ENCODE data around the gene LONRF2.

LONRF2 gene

DNA sequence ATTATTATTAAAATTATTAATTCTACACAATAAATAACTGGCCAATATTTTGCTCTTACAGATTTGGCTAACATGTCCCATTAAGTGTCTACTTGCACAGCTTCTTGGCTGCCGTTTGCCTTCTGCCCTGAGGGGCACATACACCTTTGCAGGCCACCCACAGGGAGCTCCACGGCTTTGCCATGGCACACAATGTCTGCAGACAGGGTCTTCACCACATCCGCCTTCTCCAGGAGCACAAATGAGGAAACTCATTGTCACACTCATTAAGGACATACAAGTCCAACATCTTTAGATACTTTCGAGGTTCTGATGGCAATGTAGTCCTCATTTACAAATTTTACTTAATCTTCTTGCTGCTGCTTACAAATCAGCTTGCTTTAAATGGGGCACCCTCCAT is 45.6 kb downstream of the LONRF2 start:
- DNase-seq (ENCODE audit: low read depth in 2 of 3, low spot score in 1 of 3), result no peak

DNA sequence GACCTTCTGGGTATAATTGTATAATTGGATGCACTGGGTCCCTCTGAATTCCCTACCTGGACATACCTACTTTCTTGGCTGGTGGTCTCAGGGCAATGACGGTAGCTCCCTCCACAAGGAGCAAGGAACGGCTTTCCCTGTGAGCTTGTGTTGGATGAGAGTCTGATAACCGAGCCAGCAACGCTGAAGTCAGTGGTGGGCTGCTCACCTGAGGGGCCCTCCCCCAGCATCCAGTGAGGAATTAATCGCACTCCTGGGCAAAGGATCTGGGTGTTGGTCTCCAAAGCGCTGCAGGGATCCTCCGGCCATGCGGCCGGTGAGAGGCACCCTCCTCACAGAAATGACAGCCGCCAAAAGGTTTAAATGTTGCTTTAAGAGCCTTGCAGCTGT is 47.1 kb downstream of the LONRF2 start:
- no peak for DNase-seq (ENCODE audit: low read depth in 2 of 3, low spot score in 1 of 3)

DNA sequence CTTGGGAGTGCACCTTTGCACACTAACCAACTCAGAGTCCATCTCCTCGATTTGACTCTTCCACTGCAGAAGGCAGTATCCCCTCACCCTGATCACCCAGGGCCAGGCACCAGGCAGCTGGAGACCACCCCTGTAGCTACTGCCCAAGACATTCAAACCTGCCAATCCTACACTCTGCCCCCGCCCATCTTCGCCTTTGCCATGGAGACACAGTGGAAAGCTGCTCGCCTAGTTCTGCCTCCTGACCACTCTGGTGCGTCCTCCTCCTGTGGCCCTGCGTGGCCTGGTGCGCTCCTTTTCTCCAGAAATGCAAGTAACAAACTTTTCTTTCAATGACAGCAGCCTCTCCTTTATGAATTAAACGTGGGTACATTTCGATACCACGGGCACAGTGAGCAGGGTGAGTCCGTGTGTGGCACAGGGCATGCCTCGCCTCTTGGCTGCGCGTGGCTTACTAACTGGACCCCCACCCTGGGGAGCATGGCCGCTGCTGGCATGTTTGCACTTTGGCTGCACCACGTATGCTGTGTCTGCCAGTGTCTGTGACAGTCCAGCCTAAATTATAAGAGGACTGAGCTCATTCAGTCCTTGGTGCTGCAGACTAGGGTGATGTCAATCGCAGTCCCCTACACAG is 47.6 kb downstream of the LONRF2 start:
- no peak for DNase-seq (ENCODE audit: low read depth in 2 of 3, low spot score in 1 of 3)

DNA sequence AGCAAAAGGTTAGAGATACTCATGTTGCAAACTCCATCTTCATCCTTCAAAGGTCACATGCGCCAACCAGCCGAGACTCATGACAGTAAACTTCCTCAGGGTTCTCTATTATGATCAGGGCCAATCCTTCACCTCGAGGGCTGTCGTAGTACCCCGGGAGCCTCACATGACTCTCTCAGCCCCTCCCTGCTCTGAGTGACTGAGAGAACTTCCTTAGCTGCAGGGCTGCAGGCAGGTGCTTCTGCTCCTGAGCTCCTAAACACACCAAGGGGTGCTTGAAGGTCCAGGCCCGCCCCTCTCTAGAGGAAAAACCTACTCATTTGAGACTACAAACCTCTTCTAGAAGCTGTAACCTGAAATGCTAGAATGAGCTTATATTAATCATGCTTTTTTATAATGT is 48.2 kb downstream of the LONRF2 start:
- DNase-seq (ENCODE audit: low read depth in 2 of 3, low spot score in 1 of 3), result no peak

DNA sequence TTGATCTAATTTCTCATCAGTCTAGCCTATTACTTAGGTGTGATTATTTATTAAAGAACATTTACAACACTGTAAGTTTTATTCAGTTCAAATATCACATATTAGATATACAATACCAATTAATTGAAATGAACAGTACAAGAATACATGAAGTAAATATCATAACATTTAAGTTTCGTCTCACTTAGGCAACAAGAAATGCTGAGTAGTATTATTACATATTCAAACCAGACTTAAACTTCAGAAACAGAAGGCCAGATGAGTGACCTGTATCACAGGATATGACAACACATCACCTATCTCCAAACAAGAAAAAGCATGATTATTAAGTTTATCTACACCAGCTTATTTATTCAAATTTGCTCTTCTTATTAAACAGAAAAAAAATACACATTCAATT is 48.9 kb downstream of the LONRF2 start:
- no peak for DNase-seq (ENCODE audit: low read depth in 2 of 3, low spot score in 1 of 3)

DNA sequence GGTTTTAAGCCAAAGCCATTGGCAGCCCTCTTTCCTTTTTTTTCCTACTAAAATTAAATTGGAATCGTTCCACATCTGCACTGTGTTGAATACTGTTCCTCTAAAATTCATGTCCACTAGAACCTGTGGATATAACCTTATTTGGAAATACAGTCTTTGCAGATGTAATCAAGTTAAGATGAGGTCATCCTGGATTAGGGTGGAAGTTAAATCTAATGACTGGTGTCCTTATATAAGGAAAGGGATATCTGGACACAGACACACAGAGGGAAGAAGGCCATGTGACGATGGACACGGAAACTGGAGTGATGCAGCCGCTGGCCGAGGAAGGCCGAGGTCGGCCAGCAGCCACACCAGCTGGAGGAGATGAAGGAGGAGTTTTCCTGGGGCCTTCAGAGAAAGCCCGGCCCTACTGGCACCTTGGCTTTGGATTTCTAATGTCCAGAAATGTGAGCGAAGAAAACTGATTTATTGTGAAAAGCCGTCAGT is 49.4 kb downstream of the LONRF2 start:
- no peak for DNase-seq (ENCODE audit: low read depth in 2 of 3, low spot score in 1 of 3)

DNA sequence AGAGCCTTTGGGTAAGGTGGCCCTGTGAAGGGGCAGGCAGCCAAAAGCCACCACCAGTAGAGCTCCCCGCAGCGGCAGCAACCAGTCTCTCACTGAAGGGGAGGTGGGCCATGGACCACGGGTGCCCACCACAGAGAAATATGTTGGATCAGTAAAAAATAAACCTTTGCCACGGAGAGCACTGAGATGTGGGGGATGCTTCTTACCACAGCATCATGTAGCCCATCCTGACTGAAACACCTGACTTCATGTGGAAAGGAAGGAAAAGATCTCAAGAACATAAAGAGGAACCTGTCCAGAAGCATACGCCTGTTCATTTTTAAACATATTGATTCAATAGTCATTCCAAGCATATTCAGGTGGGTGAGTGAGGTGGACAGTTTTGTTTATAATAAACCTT is 51.1 kb downstream of the LONRF2 start:
- DNase-seq (ENCODE audit: low read depth in 2 of 3, low spot score in 1 of 3), result no peak

DNA sequence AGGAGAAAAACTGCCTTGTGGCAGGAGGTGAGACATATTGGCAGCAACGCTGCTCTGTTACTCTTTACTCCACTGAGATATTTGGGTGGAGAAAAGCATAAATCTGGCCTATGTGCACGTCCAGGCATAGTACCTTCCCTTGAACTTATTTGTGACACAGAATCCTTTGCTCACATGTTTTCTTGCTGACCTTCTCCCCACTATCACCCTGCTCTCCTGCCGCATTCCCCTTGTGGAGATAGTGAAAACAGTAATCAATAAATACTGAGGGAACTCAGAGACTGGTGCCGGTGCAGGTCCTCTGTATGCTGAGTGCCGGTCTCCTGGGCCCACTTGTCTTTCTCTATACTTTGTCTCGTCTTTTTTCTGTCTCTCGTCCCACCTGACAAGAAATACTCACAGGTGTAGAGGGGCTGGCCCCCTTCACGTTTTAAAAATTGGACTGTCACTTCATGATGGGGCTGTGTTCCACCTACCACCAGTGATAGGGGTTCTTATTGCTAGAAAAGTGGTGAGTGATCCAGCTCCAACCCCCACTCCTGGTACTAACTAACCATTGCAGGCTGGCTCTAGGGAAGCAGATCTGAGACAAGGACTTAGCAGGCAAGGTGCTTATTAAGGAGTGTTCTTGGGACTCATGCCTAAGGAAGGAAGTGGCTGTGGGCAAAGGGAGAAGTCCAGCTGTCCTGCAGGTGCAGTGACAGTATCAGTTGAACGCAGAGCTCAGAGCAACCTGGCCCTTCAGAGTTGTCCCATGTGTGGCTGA is 51.7 kb downstream of the LONRF2 start:
- no peak for DNase-seq (ENCODE audit: low read depth in 2 of 3, low spot score in 1 of 3)

DNA sequence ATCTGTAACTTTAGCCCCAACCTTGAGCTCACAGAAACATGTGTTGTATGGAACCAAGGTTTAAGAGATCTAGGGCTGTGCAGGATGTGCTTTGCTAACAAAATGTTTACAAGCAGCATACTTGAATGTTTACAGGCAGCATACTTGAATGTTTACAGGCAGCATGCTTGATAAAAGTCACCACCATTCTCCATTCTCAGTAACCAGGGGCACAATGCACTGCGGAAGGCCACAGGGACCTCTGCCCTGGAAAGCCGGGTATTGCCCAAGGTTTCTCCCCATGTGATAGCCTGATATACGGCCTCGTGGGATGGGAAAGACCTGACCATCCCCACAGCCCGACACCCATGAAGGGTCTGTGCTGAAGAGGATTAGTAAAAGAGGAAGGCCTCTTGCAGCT is 52.4 kb downstream of the LONRF2 start:
- no peak for DNase-seq (ENCODE audit: low read depth in 2 of 3, low spot score in 1 of 3)

DNA sequence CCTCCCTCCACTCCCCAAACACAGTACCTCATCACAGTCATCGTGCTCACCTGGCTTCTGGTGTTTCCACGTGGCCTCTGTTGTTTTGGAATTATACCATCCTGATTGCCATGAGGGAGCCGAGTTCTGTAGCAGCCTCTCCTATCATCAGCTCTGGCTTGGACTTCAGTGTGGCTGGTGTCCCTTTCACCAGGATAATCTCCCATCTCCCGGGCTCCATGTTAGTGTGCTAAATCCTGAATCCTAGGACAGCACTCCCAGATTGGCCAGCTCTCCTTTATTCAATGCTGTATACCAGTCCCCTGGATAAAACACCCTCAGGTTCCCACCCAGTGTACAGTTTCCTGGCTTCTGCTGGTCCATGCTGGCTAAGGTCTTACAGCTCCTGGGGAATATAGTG is 53.3 kb downstream of the LONRF2 start:
- no peak for DNase-seq (ENCODE audit: low read depth in 2 of 3, low spot score in 1 of 3)

DNA sequence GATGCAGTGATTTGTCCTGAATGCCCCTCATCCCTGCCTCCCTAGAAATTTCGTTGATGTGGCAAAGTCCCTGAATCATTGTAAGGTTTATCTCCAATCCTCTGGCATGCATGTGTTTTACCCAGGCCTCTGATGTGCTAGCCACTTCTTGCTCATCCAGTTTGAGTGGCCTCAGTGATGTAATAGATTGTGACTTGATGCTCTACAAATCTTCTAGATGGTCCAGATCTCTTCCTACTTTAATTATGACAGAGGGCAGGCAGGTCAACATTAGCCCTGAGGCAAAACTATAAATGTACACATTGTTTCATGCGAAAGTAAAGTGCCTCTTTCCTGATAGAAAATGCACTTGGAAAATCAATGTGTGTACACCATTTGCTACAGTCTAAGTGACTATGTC is 54.5 kb downstream of the LONRF2 start:
- no peak for DNase-seq (ENCODE audit: low read depth in 2 of 3, low spot score in 1 of 3)

DNA sequence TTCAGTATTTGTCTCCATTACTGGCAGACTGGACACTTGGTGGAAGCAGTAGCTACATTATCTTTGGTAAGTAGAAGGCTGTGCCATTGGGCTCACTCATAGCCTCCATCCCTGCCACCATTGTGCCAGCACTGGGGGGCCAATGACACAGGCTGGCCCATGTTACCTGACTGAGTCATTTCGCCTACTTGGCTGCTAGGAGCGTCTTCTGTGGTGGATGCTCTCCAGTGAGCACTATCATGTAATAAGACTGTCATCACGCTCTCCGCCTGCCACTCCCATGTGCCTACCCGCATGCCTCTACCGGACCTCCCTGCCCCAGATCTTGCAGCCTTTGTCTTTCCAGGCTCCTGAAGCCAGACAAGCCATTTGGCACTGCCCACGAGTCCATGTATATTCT is 56.2 kb downstream of the LONRF2 start:
- no peak for DNase-seq (ENCODE audit: low read depth in 2 of 3, low spot score in 1 of 3)

DNA sequence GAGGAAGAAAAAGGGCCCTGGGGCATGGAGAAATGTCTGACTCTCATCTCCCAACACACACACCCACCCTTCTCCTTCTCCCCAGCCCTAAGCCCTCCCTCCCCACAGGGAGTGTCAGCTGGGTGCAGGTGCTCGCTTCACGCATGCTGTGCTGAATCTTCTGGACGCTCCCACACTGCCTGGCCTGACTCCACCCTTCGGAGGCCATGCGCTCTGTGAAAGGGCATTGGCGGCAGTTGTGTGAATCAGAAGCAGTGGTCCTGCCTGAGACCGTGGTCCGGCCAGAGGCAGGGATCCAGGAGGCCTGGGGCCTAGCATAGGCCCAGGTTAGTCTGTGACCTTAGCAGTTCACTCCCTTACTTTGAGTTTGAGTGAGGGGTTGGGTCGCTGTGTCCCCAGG is 57.1 kb downstream of the LONRF2 start:
- no peak for DNase-seq (ENCODE audit: low read depth in 2 of 3, low spot score in 1 of 3)

DNA sequence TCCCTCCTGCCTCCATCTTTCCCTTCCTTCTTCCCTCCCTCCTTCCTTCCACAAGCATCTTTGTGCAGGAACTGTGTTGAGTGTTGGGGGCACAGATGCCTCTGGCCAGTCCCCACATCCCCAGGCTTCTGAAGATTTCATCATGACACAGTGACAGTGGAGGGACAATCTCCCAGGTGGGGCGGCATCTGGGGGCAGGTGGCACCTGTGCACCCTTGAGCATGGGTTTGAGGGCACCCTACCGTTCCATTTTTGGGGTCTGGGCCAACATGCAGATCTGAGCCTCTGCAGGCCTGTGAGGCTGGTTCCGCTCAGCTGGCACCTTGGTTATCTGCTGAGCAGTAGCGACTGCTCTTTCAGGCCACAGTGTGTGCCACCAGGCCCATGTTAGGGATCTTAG is 57.6 kb downstream of the LONRF2 start:
- no peak for DNase-seq (ENCODE audit: low read depth in 2 of 3, low spot score in 1 of 3)

DNA sequence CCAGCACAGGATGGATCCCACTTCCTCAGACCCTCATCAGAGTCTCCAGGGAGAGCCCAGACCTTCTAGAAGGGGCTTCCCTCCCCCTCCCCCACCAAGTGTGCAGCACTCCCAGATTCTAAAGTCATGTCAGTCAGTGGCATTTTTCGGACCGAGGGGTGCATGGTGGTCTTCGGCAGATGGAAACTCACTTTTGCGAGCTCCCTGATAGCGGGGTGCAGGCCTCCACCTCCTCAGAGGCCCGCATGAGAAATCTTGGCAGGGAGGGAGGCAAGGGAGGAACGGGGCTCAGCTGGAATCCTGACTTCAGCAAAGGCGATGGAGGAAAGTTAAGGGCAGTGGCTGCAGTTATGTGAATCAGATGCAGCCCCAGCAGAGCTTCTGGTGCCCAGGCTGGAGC is 58.2 kb downstream of the LONRF2 start:
- DNase-seq (ENCODE audit: low read depth in 2 of 3, low spot score in 1 of 3), result no peak

DNA sequence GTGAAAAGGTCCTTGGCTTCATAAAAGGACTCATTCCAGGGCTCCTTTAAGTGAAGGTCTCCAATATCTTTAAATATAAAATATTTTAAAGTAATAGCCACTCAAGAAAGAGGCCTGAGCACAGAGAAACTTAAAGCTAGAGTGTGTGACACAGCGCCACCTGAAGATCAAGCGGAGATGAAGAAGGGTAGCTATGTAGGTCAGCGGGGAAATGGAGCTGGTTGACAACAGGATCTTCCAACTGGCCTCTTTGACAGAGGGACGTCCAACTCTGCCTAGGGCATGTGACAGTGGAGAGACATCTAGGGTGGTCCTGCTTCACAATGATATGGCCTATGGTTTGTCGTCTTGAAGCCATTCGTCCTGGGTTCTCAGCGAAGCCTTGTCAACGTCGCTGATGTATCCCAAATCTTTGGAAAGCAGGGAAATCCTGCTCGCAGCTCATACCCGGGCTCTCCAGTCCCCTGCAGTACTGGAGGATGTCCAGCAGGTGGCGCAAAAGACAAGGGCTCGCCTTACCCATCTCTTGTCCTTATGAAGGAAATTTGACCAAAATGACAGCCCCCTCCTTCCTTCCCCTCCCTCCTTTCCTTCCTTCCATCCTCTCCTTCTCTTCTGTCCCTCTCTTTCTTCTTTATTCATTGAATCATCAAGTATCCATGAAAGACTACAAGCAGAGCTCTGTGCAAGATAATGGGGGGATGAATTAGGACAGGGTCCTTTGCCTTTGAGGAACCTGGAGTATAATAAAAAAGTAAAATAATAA is 59.6 kb downstream of the LONRF2 start:
- peak; percentile 35 to 64 (median 44) for DNase-seq (ENCODE audit: low read depth in 2 of 3, low spot score in 1 of 3)

DNA sequence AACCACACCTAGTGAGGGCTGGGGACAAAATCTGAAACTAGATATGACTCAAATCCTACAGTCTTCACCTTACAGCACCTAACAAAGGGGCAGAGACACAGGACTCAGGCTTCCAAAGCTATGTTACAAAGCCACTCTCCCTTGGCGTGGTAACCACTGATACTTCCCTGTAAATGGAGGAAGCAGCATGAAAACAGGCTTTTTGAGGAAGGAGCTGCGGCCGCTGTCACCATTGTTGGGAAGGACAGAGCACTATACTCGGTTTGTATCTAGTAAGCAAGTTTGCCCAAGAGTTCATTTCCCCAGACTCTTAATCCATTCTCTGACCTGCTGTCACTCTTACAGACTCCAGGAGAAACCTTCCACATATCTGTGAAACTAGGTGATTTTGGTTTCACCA is 60.3 kb downstream of the LONRF2 start:
- no peak for DNase-seq (ENCODE audit: low read depth in 2 of 3, low spot score in 1 of 3)

DNA sequence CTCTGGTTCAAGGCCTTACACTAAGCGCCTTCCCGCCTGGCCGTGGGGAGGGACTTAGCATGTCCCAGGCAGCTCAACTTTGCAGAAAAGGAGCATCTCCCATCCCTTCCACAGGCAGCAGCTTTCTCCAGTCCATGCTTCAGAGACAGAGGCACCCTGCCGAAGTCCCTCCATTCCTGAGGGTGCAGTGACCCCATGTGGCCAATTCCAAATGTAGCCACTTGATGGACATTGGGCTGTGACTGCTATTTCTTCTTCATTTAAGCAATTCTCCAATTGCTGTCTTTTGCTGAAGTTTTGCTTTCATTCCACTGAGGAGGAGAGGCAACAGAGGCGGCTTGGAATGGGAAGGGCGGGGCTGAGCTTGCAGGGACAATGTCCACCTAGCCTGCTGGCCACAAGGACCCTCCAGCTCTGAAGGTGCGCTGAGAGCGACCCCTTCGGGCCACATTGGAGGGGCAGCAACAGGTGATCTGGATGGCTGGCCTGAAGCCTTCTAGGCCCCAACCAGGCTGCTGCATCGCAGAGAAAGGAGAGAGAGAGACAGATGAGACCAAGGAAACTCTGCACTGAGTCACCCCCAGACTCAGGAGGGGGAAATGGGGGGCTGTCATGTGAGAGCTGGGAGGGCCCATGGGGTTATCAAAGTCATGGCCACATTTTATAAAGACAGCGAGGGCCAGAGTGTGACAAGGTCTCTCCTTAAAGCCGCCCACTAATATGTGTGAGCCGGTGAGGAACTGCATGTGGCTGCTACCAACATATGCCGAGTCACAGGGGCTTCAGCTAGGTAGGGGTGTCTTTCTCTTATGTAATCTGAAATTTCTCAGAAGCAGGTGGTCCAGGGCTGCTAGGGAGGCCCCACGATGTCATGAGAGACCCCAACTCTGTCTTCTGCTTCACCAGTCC is 61.3 kb downstream of the LONRF2 start:
- DNase-seq (ENCODE audit: low read depth in 2 of 3, low spot score in 1 of 3), result peak in 2 of 3 donors; percentile 3 to 8

DNA sequence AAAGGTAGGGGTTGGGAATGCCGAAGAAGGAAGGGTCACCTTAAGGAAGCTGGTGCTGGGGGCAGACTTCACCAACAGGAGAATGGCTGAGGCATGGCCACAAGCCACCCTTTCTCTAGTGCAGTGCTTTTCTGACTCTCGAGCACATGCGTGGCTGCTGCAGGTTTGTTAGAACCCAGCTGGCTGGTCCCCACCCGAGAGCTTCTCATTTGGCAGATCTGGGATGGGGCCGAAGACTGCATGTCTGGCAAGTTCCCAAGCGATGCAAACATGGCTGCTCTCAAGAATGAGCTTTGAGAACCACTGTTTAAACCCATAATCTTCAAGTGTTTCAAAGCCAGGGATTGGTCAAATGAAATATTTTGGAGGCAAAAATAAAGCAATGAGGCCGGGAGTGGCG is 63.2 kb downstream of the LONRF2 start:
- no peak for DNase-seq (ENCODE audit: low read depth in 2 of 3, low spot score in 1 of 3)

DNA sequence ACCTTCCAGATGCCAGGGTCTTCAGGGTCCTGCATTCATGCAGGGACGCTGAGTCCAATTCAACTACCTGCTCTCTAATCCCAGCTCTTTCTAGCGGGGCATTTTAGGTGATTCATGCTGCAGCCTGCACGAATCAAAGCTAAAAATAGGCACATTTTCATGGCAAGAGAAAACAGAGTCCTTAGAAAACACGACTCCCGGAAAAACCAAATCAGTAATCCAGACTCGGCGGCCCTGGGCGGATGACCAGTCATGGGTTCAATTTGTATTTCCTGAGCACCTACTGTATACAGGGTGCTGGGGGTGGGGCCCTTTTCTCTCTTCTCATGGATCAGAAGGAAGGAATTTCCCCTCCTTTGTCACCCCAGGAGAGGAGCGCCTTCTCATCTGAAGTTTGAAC is 64.4 kb downstream of the LONRF2 start:
- DNase-seq (ENCODE audit: low read depth in 2 of 3, low spot score in 1 of 3), result no peak

DNA sequence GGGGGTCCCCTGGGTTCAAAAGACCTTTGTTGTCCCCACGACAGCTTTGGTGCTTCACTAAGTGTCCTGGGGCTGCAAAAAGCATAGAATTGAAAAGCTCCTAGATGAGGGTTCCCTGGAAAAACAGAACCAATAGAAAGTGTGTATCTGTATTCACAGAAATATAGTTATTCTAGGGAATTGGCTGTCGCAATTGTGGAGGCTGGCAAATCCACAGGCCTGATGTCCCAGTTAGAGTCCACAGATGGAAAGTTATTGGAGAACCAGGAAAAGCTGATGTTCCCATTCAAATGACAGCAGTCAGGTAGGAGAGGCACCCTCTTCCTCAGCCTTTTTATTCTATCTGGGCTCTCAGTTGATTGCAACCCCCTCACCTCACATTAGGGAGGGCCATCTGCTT is 65.5 kb downstream of the LONRF2 start:
- DNase-seq (ENCODE audit: low read depth in 2 of 3, low spot score in 1 of 3), result no peak

Measured in stimulated activated CD4-positive, alpha-beta T cell treated with anti-CD3 and anti-CD28 coated beads, Interleukin-12 subunit alpha, Interleukin-12 subunit beta, amount 100 ng/mL, for 48 hours (primary cell).